H1 (cell line): ENCODE data around the gene OR5B21. TPM values are rescaled to one million over a fixed set of nuclear protein-coding genes. Genes with fewer than 3 reads are reported as not detected.

Experiments
- EGR1 ChIP-seq: IDR thresholded peaks from 2 replicates; pipeline ENCODE4 v1.6.1; 2011; ENCODE audit warnings: low read depth, low read length, borderline replicate concordance
- EZH2 ChIP-seq: fragments of 200-600 bp; sonication (generic); IDR thresholded peaks from 2 replicates; pipeline ENCODE4 v1.7.1; 2012; ENCODE audit warnings: low read depth, mild to moderate bottlenecking, moderate library complexity, low read length, inconsistent platforms; ENCODE audit not compliant: severe bottlenecking
- RBBP5 ChIP-seq: IDR thresholded peaks from 2 replicates; pipeline ENCODE4 v1.7.1; 2012; ENCODE audit warnings: low read depth, mild to moderate bottlenecking, inconsistent platforms, low read length, moderate library complexity, borderline replicate concordance
- TCF12 ChIP-seq: IDR thresholded peaks from 2 replicates; pipeline ENCODE4 v1.6.1; 2011; ENCODE audit warnings: low read depth, mild to moderate bottlenecking, low read length
- polyA plus RNA-seq, 7 experiments: library from polyadenylated mRNA; depleted of rRNA in 3 of 7; stranded (reverse) in 5 of 7; unstranded in 2 of 7; fragments of >200 nt in 5 of 7; fragments of 200-250 nt in 2 of 7; gene quantifications; 1 replicate in 5 of 7; 2 replicates in 1 of 7; 4 replicates in 1 of 7; pipeline versions ENCODE4 v1.2.1 to v1.2.3, GENCODE V29; 2011 to 2013; ENCODE audit warnings: missing spikeins in 2 of 7, mixed read lengths in 2 of 7
- total RNA-seq: library from RNA; stranded (reverse); fragmentation: NEBNext Ultra II Directional; extraction: Animal tissue kit (Norgen Biotek cat#: 25700); gene quantifications from 2 replicates; pipeline ENCODE4 v1.2.1, GENCODE V29; 2021

The OR5B21 gene
- total and polyA plus RNA-seq, 2 of the 8 experiments (the other 6 are each of a cell fraction or from before 2014, with no cell fraction given) = not detected

- TF ChIP-seq TCF12 (no peak), EGR1 (no peak), RBBP5 (no peak), EZH2 (no peak)
Observed at GRCh38 chr11:58504232-58504631, 3.7 kb downstream of the OR5B21 start (continued).
